ENCODE measurements around the gene THEMIS2.
A peak's percentile ranks its signal among the peaks of the same experiment; 100 is the strongest.

THEMIS2 gene

GRCh38 chr1:27876341-27877114 is 4.2 kb downstream of the THEMIS2 start:
- Histone ChIP-seq H2AFZ (ENCODE audit: low read length, unreplicated experiment) (no peak overlapping the region), H3K4me1 (ENCODE audit: control insufficient read depth, insufficient read depth, low read length, unreplicated experiment) (peaks cover 6% of the 10 kb centered on the region), H3K27me3 (ENCODE audit: insufficient read depth, low read length) (no peaks in the 10 kb centered on the region), H3K27ac (ENCODE audit: low read depth, low read length) (peak overlapping the region; percentile 71; the same call in 1 of the 2 replicates), H3K79me2 (ENCODE audit: control insufficient read depth, insufficient read depth, low read length, unreplicated experiment) (peaks cover 17% of the 10 kb centered on the region), H3K4me3 (ENCODE audit: low read depth, low read length) (no peak overlapping the region), H3K36me3 (ENCODE audit: insufficient read depth, low read length) (no peaks in the 10 kb centered on the region; the same call in 1 of the 2 replicates)

DNA sequence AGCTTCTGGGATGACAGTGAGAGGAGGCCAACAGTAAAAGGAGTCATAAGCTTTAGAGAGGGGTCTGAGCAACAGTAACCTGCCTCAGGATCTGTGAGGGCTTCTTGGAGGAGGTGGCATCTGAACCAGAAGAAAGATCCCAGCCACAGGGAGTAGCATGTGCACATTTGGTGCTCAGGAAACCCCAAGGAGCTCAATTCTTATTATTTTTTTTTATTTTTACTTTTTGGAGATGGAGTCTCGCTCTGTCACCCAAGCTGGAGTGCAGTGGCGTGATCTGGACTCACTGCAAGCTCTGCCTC is 4.7 kb downstream of the THEMIS2 start:
- H3K27me3 ChIP-seq (ENCODE audit: insufficient read depth, low read length): no peaks in the 10 kb centered on the region
- H3K4me1 ChIP-seq (ENCODE audit: control insufficient read depth, insufficient read depth, low read length, unreplicated experiment): peaks cover 6% of the 10 kb centered on the region
- H3K36me3 ChIP-seq (ENCODE audit: insufficient read depth, low read length): no peaks in the 10 kb centered on the region; the same call in 1 of the 2 replicates
- no peak overlapping the region for H2AFZ ChIP-seq (ENCODE audit: low read length, unreplicated experiment)
- H3K4me3 ChIP-seq (ENCODE audit: low read depth, low read length): no peak overlapping the region
- no peak overlapping the region for H3K27ac ChIP-seq (ENCODE audit: low read depth, low read length)
- H3K79me2 ChIP-seq (ENCODE audit: control insufficient read depth, insufficient read depth, low read length, unreplicated experiment): peaks cover 17% of the 10 kb centered on the region

DNA sequence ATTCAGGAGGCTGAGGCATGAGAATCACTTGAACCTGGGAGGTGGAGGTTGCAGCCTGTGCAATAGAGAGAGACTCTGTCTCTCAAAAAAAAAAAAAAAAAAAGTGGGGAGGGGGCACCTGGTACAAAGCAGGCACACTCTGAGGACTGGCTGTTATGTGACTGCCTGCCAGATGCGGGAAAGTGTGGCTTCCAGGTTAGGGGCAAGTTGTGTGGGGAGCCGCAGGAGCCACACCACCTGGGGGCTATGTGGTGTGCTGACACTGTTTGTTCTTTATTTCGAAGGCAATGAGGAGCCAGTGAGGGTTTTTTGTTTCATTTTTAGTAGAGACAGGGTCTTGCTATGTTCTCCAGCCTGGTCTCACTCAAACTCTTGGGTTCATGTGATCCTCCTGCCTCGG is 5.7 kb downstream of the THEMIS2 start:
- no peaks in the 10 kb centered on the region; the same call in 1 of the 2 replicates for H3K36me3 ChIP-seq (ENCODE audit: insufficient read depth, low read length)

GRCh38 chr1:27878787-27879335 is 6.5 kb downstream of the THEMIS2 start:
- Histone ChIP-seq H3K79me2 (ENCODE audit: control insufficient read depth, insufficient read depth, low read length, unreplicated experiment) (peaks cover 10% of the 10 kb centered on the region), H3K36me3 (ENCODE audit: insufficient read depth, low read length) (peaks cover 3% of the 10 kb centered on the region; the same call in 1 of the 2 replicates), H3K4me1 (ENCODE audit: control insufficient read depth, insufficient read depth, low read length, unreplicated experiment) (peaks cover 6% of the 10 kb centered on the region), H3K4me3 (ENCODE audit: low read depth, low read length) (no peak overlapping the region), H3K27me3 (ENCODE audit: insufficient read depth, low read length) (no peaks in the 10 kb centered on the region), H3K27ac (ENCODE audit: low read depth, low read length) (no peak overlapping the region), H2AFZ (ENCODE audit: low read length, unreplicated experiment) (no peak overlapping the region)

More for the DNA sequence above, 5.7 kb downstream of the THEMIS2 start:
- peaks cover 17% of the 10 kb centered on the region for H3K79me2 ChIP-seq (ENCODE audit: control insufficient read depth, insufficient read depth, low read length, unreplicated experiment)
- peaks cover 6% of the 10 kb centered on the region for H3K4me1 ChIP-seq (ENCODE audit: control insufficient read depth, insufficient read depth, low read length, unreplicated experiment)
- H2AFZ ChIP-seq (ENCODE audit: low read length, unreplicated experiment): no peak overlapping the region
- no peaks in the 10 kb centered on the region for H3K27me3 ChIP-seq (ENCODE audit: insufficient read depth, low read length)
- no peak overlapping the region for H3K27ac ChIP-seq (ENCODE audit: low read depth, low read length)
- H3K4me3 ChIP-seq (ENCODE audit: low read depth, low read length): no peak overlapping the region

DNA sequence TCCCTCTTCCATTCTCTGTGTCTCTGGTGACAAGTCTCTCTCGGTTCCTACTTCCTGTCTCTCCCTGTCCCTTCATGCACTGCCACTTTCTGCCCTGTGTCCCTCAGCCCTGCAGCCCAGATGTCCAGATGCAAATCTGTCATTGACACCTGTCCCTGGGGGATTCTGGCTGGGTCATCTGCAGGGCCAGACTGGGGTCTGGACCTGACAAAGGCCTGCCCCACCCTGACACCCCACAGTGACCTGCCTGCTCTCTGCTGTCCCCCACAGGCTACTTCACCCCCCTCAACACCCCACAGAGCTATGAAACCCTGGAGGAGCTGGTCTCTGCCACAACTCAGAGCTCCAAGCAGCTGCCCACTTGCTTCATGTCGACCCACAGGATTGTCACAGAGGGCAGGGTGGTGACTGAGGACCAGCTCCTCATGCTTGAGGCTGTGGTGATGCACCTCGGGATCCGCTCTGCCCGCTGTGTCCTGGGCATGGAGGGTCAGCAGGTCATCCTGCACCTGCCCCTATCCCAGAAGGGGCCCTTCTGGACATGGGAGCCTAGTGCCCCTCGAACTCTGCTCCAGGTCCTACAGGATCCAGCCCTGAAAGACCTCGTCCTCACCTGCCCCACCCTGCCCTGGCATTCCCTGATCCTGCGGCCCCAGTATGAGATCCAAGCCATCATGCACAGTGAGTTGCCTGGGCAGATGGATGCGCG is 7.2 kb downstream of the THEMIS2 start:
- peaks cover 3% of the 10 kb centered on the region; the same call in 1 of the 2 replicates for H3K36me3 ChIP-seq (ENCODE audit: insufficient read depth, low read length)
- peaks cover 4% of the 10 kb centered on the region for H3K79me2 ChIP-seq (ENCODE audit: control insufficient read depth, insufficient read depth, low read length, unreplicated experiment)
- H3K4me3 ChIP-seq (ENCODE audit: low read depth, low read length): no peak overlapping the region
- no peak overlapping the region for H3K27ac ChIP-seq (ENCODE audit: low read depth, low read length)
- peaks cover 5% of the 10 kb centered on the region for H3K4me1 ChIP-seq (ENCODE audit: control insufficient read depth, insufficient read depth, low read length, unreplicated experiment)
- H3K27me3 ChIP-seq (ENCODE audit: insufficient read depth, low read length): no peaks in the 10 kb centered on the region
- no peak overlapping the region for H2AFZ ChIP-seq (ENCODE audit: low read length, unreplicated experiment)

DNA sequence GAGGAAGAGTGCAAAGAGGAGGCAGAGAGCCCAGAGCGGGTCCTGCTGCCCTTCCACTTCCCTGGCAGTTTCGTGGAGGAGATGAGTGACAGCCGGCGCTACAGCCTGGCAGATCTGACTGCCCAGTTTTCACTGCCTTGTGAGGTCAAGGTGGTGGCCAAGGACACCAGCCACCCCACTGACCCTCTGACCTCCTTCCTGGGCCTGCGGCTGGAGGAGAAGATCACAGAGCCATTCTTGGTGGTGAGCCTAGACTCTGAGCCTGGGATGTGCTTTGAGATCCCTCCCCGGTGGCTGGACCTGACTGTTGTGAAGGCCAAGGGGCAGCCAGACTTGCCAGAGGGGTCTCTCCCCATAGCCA is 10.2 kb downstream of the THEMIS2 start:
- H2AFZ ChIP-seq (ENCODE audit: low read length, unreplicated experiment): no peak overlapping the region
- H3K79me2 ChIP-seq (ENCODE audit: control insufficient read depth, insufficient read depth, low read length, unreplicated experiment): no peaks in the 10 kb centered on the region
- peaks cover 16% of the 10 kb centered on the region for H3K36me3 ChIP-seq (ENCODE audit: insufficient read depth, low read length)
- no peak overlapping the region for H3K4me3 ChIP-seq (ENCODE audit: low read depth, low read length)
- no peaks in the 10 kb centered on the region for H3K27me3 ChIP-seq (ENCODE audit: insufficient read depth, low read length)
- H3K27ac ChIP-seq (ENCODE audit: low read depth, low read length): no peak overlapping the region
- peaks cover 4% of the 10 kb centered on the region for H3K4me1 ChIP-seq (ENCODE audit: control insufficient read depth, insufficient read depth, low read length, unreplicated experiment)

GRCh38 chr1:27883536-27883935 is 11.2 kb downstream of the THEMIS2 start:
- Histone ChIP-seq H3K36me3 (ENCODE audit: insufficient read depth, low read length) (peaks cover 16% of the 10 kb centered on the region), H3K4me1 (ENCODE audit: control insufficient read depth, insufficient read depth, low read length, unreplicated experiment) (peaks cover 5% of the 10 kb centered on the region)

DNA sequence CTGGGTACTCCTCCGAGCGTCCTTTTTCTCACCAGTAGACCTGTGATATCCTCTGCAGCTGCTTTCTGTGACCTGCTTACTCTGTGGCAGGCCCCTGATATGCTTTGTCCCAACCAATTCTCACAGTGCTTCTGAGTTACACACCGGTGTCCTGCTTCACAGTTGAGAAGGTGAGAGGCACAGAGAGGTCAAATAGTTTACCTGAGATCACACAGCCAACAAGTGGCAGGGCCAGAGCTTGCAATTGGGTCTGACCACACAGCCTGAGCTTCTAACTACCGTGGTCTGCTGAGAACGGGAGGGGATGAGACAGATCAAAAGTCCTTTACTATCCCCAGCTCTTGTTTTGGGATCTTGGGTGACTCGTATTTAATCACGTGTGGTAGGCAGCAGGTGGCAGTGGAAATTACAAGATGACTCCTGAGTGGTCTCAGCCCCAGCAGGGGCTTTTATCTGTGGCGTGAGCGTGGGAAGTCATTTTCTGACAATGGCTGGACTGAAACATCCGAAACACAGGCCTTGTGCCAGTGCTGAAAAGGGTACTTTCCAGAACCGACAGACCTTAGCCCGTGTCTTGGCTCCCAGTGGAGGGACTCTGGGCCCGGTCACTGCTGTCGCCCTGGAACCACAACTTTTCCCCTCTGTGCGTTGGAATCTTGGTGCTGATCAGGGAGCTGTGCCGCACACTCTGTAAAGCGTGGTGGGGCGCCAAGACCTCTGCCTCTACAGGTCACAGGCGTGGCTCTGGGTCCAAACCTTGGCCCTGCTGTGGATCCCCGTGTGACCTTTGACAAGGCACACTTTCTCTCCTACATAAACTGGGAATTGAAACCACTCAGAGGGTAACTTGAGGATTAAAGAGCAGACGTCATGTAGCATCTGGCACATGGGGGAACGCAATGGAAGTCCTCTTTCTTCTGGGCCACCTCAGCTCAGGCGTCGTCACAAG is 11.9 kb downstream of the THEMIS2 start:
- peaks cover 5% of the 10 kb centered on the region for H3K4me1 ChIP-seq (ENCODE audit: control insufficient read depth, insufficient read depth, low read length, unreplicated experiment)
- no peak overlapping the region for H2AFZ ChIP-seq (ENCODE audit: low read length, unreplicated experiment)
- H3K27ac ChIP-seq (ENCODE audit: low read depth, low read length): no peak overlapping the region
- H3K27me3 ChIP-seq (ENCODE audit: insufficient read depth, low read length): no peaks in the 10 kb centered on the region
- H3K4me3 ChIP-seq (ENCODE audit: low read depth, low read length): no peak overlapping the region
- peaks cover 17% of the 10 kb centered on the region for H3K36me3 ChIP-seq (ENCODE audit: insufficient read depth, low read length)
- no peaks in the 10 kb centered on the region for H3K79me2 ChIP-seq (ENCODE audit: control insufficient read depth, insufficient read depth, low read length, unreplicated experiment)

More at GRCh38 chr1:27883536-27883935, 11.2 kb downstream of the THEMIS2 start:
- no peak overlapping the region for H2AFZ ChIP-seq (ENCODE audit: low read length, unreplicated experiment)
- H3K27ac ChIP-seq (ENCODE audit: low read depth, low read length): no peak overlapping the region
- no peak overlapping the region for H3K4me3 ChIP-seq (ENCODE audit: low read depth, low read length)
- H3K79me2 ChIP-seq (ENCODE audit: control insufficient read depth, insufficient read depth, low read length, unreplicated experiment): no peaks in the 10 kb centered on the region
- H3K27me3 ChIP-seq (ENCODE audit: insufficient read depth, low read length): no peaks in the 10 kb centered on the region

- no peak overlapping the region for H3K27ac ChIP-seq (ENCODE audit: low read depth, low read length)
- H3K27me3 ChIP-seq (ENCODE audit: insufficient read depth, low read length): no peaks in the 10 kb centered on the region
- no peak overlapping the region for H3K4me3 ChIP-seq (ENCODE audit: low read depth, low read length)
- H3K36me3 ChIP-seq (ENCODE audit: insufficient read depth, low read length): peaks cover 24% of the 10 kb centered on the region
- peaks cover 5% of the 10 kb centered on the region for H3K4me1 ChIP-seq (ENCODE audit: control insufficient read depth, insufficient read depth, low read length, unreplicated experiment)
- no peaks in the 10 kb centered on the region for H3K79me2 ChIP-seq (ENCODE audit: control insufficient read depth, insufficient read depth, low read length, unreplicated experiment)
- H2AFZ ChIP-seq (ENCODE audit: low read length, unreplicated experiment): no peak overlapping the region
These were observed 12.8 kb downstream of the THEMIS2 start for GRCh38 chr1:27885114-27885528.

Data from ACC112 (cell line).